ENCODE data around the gene TMPRSS2.

Gene TMPRSS2

GRCh38 chr21:41509145-41509496, 1.2 kb upstream of the TMPRSS2 start:
- no peak for DNase-seq

- DNase-seq: no peak
Observed at GRCh38 chr21:41508415-41509144, 622 bp upstream of the TMPRSS2 start.

DNA sequence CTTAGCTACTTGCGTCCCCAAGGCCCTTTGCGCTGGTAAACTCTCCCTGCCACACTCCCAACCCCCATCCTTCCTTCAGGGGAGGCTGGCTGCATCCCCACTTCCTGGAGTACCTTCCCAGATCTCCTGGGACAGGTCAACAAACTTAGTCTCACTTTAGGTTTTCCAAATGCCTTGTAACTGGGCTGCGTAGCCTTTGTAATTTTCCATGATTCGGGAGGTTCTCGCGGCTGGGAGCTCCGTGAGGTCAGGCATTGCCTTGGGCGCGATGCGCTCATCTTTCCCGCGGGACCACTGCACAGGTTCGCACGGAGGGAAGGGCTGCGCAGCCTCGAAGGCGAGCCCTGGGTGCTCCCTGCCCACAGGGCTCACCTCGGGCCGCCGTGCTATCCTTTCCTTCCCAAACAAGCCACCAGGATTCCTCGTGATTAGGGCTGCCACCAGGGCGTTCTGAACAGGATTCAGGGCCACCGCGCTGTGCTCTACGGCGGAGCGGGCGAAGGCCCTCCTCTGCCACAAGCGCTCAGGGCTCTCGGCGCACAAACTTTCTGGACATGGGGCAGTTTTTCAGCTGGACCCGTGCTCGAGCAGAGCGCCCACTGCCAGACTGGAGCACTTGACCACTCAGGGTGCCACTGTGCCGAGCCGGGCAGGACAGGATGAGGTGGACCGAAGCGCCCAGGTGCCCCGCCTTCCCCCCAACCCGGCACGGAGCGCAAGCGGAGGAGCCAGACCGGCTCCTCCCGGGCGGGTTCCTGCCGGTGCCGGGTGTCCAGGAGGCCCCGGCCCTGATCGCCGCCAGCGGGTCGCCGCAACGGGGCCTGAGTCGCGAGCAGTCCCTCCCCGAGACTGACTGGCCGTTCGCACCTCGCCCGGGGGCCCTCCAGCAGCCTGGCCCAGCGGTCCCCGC, 1.1 kb downstream of the TMPRSS2 start:
- no peak for DNase-seq

GRCh38 chr21:41506005-41506594, 1.9 kb downstream of the TMPRSS2 start:
- no peak for DNase-seq

DNA sequence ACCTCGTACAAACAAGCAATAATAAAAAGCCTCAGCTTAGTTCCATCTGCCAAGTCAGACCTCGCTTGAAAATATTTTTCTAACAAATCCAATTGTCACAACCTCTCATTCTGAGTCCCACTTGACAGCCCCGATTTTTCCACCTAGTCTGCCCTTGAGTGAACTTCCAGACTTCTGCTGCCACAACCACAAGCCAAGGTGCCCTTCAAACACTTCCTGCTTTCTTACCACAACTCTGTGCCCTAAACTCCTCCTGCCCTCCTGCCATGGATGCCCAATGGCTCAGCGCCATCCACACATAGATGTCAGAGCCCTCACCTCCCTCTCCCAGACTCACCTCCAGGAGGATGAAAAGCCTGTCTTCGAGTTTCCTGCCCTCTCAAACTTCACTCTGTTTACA, 3.9 kb downstream of the TMPRSS2 start:
- no peak for DNase-seq

- DNase-seq: no peak
Observed at GRCh38 chr21:41503331-41503730, 4.6 kb downstream of the TMPRSS2 start.

DNA sequence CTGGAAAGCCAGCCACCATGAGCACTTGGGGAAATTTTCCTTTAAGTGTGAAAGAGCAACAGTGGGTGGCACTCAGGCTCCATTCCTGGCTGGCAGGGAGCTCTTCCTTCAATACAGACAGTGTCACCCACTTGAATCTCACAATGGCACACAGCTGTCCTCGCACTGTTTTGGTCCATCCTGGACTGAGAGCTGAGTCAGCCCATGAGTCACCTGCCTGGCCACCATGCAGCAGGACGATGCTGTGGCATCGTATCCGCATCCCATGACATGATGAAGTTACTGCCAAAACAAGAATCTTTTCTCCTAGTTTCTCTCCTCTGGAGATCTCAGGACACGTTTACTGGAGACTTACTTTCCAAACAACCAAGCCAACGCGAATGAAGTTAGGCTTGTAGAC, 6.0 kb downstream of the TMPRSS2 start:
- DNase-seq: no peak

- DNase-seq: no peak
Observed at GRCh38 chr21:41500931-41501381, 7.0 kb downstream of the TMPRSS2 start.

- DNase-seq: no peak
Observed at GRCh38 chr21:41500363-41500762, 7.6 kb downstream of the TMPRSS2 start.

DNA sequence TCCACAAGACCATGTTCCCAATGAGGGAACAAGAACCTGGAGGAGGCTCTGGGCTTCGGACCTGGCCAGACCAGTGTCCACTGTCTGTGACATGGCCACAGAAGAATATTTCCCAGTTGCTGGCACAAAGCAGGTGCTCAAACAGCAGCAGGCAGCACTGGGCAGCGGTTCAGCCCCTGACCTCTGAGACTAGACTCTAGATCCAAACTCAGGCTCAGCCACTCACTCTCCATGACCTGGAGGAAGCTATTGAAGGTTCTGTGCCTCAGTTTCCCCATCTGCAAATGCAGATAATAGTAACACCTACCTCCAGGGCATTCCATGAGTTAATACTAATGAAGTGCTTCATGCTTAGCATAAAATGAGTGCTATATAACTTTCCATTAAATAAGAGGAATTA, 8.0 kb downstream of the TMPRSS2 start:
- DNase-seq: no peak

- no peak for DNase-seq
Observed at GRCh38 chr21:41497788-41498187, 10.2 kb downstream of the TMPRSS2 start.

DNA sequence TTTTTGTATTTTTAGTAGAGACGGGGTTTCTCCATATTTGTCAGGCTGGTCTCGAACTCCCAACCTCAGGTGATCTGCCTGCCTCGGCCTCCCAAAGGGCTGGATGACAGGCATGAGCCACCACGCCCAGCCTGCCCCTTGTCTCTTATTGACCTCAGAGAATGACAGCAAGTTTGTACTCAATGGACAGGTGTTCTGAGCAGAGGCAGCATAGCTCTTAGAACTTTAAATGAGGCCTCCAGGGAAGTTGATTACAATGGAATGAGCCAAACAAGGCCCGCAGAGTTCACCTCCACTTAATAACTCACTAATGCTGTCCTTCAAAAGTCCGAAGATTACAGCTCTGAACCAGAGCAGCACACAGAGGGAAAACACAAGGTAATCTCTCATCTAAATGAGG, 10.9 kb downstream of the TMPRSS2 start:
- no peak for DNase-seq

- DNase-seq: no peak
Observed at GRCh38 chr21:41494242-41494641, 13.7 kb downstream of the TMPRSS2 start.

DNA sequence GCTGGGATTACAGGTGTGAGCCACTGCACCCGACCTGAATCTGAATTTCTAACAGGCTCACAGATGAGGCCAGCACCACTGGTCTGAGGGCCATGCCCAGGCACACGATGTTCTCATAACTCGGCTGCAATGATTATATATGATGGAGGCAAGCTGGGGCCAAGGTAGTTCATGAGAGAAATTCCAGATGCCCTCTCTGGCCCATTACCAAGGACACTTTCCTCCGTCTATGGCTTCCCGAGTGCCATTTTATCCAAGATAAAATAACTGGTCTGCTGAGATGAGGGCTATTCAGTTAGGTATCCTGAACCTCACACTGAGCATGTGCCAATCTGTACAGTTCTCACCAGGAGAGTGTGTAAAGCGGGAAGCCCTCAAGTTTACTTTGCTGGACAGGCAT, 16.5 kb downstream of the TMPRSS2 start:
- DNase-seq: no peak

GRCh38 chr21:41490330-41490729, 17.6 kb downstream of the TMPRSS2 start:
- DNase-seq: no peak

GRCh38 chr21:41489329-41489728, 18.6 kb downstream of the TMPRSS2 start:
- no peak for DNase-seq

DNA sequence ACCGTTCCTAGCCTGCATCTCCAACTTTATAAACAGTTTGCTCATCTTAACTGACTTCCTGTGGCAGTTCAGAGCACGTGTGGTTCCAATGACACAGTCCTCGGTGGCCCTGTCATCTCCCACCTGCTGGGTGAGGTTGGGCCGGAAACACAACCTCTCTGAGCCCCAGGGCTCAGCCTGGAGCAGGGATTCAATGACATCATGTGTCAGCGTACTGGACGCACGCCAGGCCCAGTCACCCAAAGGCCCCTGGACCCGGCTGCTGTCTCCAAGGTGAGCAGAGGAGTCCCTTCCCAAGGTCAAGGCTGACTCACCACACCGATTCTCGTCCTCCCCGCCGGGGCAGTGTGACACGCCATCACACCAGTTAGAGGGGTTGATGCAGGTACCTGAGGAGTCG, 19.9 kb downstream of the TMPRSS2 start:
- no peak for DNase-seq

DNA sequence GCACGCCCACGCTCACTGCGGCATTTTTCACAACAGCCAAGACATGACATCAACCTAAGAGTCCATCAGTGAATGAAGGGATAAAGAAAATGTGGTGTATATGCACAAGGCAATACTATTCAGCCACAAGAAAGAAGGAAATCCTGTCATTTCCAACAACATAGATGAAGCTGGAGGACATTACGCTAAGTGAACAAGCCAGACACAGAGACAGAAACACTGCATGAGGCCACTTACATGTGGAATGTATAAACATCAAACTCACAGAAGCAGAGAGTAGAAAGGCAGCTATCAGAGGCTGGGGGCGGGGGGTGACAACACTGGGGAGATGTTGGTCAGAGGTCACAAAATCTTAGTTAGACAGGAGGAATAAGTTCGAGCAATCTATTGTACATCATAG, 20.9 kb downstream of the TMPRSS2 start:
- DNase-seq: no peak

GRCh38 chr21:41483973-41484372, 24.0 kb downstream of the TMPRSS2 start:
- no peak for DNase-seq

- no peak for DNase-seq
Observed at GRCh38 chr21:41483415-41483814, 24.5 kb downstream of the TMPRSS2 start.

DNA sequence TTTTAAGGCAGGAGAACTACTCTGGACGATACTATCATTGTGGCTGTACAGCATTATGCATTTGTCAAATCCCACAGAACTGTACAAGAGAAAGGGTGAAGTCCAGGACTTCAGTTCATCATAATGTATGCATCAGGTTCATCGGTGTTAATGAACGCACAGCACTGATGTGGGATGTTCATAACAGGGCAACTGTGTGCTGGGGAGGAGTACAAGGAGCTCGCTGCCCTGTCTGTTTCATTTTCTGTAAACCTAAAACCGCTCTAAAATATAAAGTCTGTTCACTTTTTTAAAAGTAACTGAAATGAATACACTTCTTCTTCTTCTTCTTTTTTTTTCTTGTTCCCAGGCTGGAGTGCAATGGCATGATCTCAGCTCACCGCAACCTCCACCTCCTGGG, 25.0 kb downstream of the TMPRSS2 start:
- DNase-seq: no peak

GRCh38 chr21:41482301-41482700, 25.7 kb downstream of the TMPRSS2 start:
- DNase-seq: no peak

GRCh38 chr21:41481191-41481590, 26.8 kb downstream of the TMPRSS2 start:
- no peak for DNase-seq

All from cerebellar nuclear complex (tissue), 1 donor.